Chondrocyte (in vitro differentiated cells): ENCODE measurements around the gene C11orf24. TPM values are rescaled to one million over a fixed set of nuclear protein-coding genes. Genes with fewer than 3 reads are reported as not detected.

Experiments used
- DNase-seq: peaks from one replicate; pipeline ENCODE4 v3.0.0; 2021; ENCODE audit warnings: mixed read lengths, low spot score
- H3K27ac Mint-ChIP-seq: one replicate; pipeline ENCODE4 v1.8.0; 2021; ENCODE audit warnings: mild to moderate bottlenecking, moderate library complexity, mixed read lengths; ENCODE audit not compliant: unreplicated experiment
- H3K27me3 Mint-ChIP-seq: 2 replicates; pipeline ENCODE4 v1.8.0; 2021; ENCODE audit warnings: low read depth, mixed read lengths
- H3K36me3 Mint-ChIP-seq: 2 replicates; pipeline ENCODE4 v1.8.0; 2021; ENCODE audit warnings: low read depth, mixed read lengths
- H3K4me1 Mint-ChIP-seq: 2 replicates; pipeline ENCODE4 v1.8.0; 2021; ENCODE audit warnings: low read depth, mild to moderate bottlenecking, mixed read lengths
- H3K4me3 Mint-ChIP-seq: one replicate; pipeline ENCODE4 v1.8.0; 2021; ENCODE audit warnings: mild to moderate bottlenecking, moderate library complexity, mixed read lengths; ENCODE audit not compliant: unreplicated experiment
- H3K9me3 Mint-ChIP-seq: 2 replicates; pipeline ENCODE4 v1.8.0; 2021; ENCODE audit warnings: low read depth, mixed read lengths
- CTCF ChIP-seq: fragments of 200-600 bp; sonication (generic); IDR thresholded peaks from 2 replicates; pipeline ENCODE4 v1.5.0; 2021; ENCODE audit warnings: antibody characterized with exemption, mild to moderate bottlenecking, moderate library complexity
- total RNA-seq: library from RNA; stranded (reverse); gene quantifications from 3 replicates; pipeline ENCODE4 v1.2.1, GENCODE V29; 2021

C11orf24 gene
- total RNA-seq, 1 donor from 2014 or later = 104 TPM

- Mint-ChIP-seq H3K27ac (no peak overlapping the region), H3K4me3 (no peak overlapping the region), H3K36me3 (no peaks in the 10 kb centered on the region), H3K27me3 (no peaks in the 10 kb centered on the region), H3K9me3 (no peaks in the 10 kb centered on the region), H3K4me1 (peaks cover 15% of the 10 kb centered on the region)
- no peak for DNase-seq
- TF ChIP-seq CTCF = no peak
Observed at GRCh38 chr11:68309621-68310185, 37.9 kb upstream of the C11orf24 start.

GRCh38 chr11:68308068-68308467 is 36.3 kb upstream of the C11orf24 start:
- Mint-ChIP-seq H3K9me3 (no peaks in the 10 kb centered on the region), H3K36me3 (no peaks in the 10 kb centered on the region), H3K4me1 (no peaks in the 10 kb centered on the region), H3K4me3 (no peak overlapping the region), H3K27ac (no peak overlapping the region), H3K27me3 (no peaks in the 10 kb centered on the region)
- TF ChIP-seq CTCF = no peak
- DNase-seq = no peak

- peak; percentile 14 for DNase-seq
- Mint-ChIP-seq H3K27me3 (no peaks in the 10 kb centered on the region), H3K9me3 (no peaks in the 10 kb centered on the region), H3K36me3 (no peaks in the 10 kb centered on the region), H3K4me3 (no peak overlapping the region), H3K4me1 (peaks cover 4% of the 10 kb centered on the region), H3K27ac (no peak overlapping the region)
- no peak for TF ChIP-seq CTCF
Observed at GRCh38 chr11:68306636-68307035, 34.9 kb upstream of the C11orf24 start.

GRCh38 chr11:68303982-68304780 is 32.4 kb upstream of the C11orf24 start:
- DNase-seq = peak; percentile 35
- Mint-ChIP-seq H3K4me3 (no peak overlapping the region), H3K27ac (no peak overlapping the region), H3K9me3 (no peaks in the 10 kb centered on the region), H3K36me3 (no peaks in the 10 kb centered on the region), H3K4me1 (peaks cover 4% of the 10 kb centered on the region), H3K27me3 (no peaks in the 10 kb centered on the region)
- TF ChIP-seq CTCF = no peak

- DNase-seq = no peak
- Mint-ChIP-seq H3K9me3 (no peaks in the 10 kb centered on the region), H3K27ac (no peak overlapping the region), H3K4me3 (no peak overlapping the region), H3K36me3 (no peaks in the 10 kb centered on the region), H3K4me1 (peaks cover 4% of the 10 kb centered on the region), H3K27me3 (no peaks in the 10 kb centered on the region)
- no peak for TF ChIP-seq CTCF
Observed at GRCh38 chr11:68303083-68303482, 31.3 kb upstream of the C11orf24 start.
